ENCODE results near the gene LYPD6B.

DNA sequence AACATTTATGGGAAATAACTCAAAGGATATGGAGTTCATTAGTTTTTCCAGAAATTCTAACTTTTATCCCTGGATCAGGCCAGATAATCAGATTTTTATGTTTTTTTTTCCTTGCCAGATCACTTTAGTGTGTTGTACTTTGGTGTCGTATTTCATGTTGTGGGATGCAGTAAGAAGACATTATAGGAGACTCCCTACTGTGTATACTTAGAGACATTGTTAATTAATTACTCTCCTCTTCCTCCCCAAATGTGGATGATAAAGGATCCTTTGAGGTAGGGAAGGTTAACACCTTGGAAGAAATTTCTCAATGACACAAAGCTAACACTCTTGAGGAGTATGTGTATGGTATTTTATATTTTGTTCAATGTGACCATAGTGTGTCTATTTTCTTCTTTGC, 120.5 kb downstream of the LYPD6B start:
- TF ChIP-seq, protein P1, sequence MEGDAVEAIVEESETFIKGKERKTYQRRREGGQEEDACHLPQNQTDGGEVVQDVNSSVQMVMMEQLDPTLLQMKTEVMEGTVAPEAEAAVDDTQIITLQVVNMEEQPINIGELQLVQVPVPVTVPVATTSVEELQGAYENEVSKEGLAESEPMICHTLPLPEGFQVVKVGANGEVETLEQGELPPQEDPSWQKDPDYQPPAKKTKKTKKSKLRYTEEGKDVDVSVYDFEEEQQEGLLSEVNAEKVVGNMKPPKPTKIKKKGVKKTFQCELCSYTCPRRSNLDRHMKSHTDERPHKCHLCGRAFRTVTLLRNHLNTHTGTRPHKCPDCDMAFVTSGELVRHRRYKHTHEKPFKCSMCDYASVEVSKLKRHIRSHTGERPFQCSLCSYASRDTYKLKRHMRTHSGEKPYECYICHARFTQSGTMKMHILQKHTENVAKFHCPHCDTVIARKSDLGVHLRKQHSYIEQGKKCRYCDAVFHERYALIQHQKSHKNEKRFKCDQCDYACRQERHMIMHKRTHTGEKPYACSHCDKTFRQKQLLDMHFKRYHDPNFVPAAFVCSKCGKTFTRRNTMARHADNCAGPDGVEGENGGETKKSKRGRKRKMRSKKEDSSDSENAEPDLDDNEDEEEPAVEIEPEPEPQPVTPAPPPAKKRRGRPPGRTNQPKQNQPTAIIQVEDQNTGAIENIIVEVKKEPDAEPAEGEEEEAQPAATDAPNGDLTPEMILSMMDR (conservative IDR thresholded peaks at IDR 0.05; ENCODE audit: low read length) = no peak
- TF ChIP-seq EZH2phosphoT487 (IDR thresholded peaks at IDR 0.05; ENCODE audit: borderline replicate concordance) = no peak

All from Loucy (cell line).